A549 treated with Mapracorat at 1 μM for 4 hours (cell line): Measurements from ENCODE around the gene NLRX1. TPM values are rescaled to one million over a fixed set of nuclear protein-coding genes. Genes with fewer than 3 reads are reported as not detected.

ENCODE experiments used
- total RNA-seq: library from RNA; stranded (reverse); fragments of 200-300 nt; extraction: Qiagen RNA extraction; gene quantifications from 5 replicates; pipeline ENCODE4 v1.2.3, GENCODE V29; 2022

NLRX1 gene, protein sequence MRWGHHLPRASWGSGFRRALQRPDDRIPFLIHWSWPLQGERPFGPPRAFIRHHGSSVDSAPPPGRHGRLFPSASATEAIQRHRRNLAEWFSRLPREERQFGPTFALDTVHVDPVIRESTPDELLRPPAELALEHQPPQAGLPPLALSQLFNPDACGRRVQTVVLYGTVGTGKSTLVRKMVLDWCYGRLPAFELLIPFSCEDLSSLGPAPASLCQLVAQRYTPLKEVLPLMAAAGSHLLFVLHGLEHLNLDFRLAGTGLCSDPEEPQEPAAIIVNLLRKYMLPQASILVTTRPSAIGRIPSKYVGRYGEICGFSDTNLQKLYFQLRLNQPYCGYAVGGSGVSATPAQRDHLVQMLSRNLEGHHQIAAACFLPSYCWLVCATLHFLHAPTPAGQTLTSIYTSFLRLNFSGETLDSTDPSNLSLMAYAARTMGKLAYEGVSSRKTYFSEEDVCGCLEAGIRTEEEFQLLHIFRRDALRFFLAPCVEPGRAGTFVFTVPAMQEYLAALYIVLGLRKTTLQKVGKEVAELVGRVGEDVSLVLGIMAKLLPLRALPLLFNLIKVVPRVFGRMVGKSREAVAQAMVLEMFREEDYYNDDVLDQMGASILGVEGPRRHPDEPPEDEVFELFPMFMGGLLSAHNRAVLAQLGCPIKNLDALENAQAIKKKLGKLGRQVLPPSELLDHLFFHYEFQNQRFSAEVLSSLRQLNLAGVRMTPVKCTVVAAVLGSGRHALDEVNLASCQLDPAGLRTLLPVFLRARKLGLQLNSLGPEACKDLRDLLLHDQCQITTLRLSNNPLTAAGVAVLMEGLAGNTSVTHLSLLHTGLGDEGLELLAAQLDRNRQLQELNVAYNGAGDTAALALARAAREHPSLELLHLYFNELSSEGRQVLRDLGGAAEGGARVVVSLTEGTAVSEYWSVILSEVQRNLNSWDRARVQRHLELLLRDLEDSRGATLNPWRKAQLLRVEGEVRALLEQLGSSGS
- total RNA-seq = 7.5 to 11.4 TPM (median 10.3 TPM) in 5 replicates

DNA sequence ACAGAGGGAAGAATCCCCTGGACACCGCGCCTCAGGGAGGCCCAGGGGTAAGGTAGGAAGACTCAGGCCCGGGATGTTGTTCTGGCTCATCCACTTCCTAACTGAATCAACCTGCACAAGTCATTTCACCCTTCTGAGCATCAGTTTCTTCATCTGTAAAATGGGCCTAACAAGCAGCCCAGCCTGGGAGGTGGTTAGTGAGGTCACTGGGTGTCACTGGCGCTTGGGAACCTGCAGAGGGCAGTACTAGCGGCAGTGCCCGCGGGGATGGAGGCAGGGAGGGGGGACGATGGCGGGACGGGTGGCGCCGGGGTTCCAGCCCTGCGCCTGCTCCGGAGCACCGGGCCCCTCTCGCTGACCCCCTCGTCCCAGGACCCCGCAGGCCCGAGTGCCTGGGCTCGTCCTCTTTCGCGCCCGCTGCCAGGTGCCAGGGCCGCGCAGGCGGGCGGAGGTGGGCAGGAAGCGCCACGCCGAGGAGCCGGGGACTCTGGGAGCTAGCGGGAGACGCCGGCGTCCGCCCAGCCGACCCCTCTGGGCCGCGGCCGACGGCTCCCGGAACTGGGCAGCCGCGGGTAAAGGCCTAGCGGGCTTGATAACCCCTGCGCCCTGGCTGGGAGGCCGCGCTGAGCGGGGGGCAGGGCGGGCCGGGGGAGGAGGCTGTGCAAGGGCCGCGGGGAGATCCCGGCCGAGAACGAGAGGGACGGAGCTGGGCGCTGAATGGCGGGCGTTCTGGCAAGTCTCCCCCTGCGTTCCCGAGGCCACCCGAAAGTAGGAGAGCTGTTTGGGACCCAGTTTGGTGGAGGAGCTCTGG, at the start of gene NLRX1:
Gene NLRX1 (plus strand): TSS at position 255 of the 811 bp plus-strand sequence. CDS start 2,679 bp downstream, outside the sequence.

DNA sequence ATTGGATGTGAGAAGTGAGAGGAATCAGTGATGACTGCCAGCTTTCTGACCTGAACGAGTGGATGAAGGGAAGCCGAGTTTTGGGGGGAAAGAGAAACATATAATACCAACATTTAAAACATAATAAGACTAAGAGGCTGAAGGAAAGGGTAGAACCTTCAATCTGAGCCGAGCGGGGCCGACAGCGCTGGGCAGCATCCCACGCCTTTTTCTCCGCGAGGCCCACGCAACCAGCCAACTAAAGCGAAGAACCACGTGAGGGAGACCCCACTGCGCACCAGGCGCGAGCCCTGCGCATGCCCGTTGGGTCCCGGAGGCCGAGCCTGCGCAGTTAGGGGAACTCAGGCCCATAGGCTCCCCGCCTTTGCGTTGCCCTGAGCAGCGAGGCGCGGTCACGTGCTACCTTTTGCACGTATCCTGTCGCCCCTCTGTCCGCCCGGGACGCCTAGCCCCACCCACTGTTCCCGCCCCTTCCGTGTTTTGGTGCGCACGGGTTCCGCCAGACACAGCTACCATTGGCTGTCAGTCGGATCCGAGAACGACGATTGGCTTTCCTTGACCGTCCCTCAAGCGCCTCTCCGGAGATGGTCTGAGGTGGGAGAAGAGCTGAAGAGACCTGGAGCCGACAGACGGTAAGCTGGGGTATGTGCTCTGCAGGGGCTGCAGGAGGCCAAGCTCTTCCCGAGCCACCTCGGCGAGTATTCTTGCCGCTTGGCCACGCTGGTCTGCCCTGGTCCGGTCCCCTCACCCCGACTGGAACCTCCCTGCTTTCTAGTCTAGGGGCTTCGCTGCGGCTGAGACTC, 47.3 kb upstream of the NLRX1 start, which contains the start of gene HINFP:
Gene HINFP (plus strand): TSS at position 573 of the 803 bp plus-strand sequence. CDS start 5,365 bp downstream, outside the sequence.

DNA sequence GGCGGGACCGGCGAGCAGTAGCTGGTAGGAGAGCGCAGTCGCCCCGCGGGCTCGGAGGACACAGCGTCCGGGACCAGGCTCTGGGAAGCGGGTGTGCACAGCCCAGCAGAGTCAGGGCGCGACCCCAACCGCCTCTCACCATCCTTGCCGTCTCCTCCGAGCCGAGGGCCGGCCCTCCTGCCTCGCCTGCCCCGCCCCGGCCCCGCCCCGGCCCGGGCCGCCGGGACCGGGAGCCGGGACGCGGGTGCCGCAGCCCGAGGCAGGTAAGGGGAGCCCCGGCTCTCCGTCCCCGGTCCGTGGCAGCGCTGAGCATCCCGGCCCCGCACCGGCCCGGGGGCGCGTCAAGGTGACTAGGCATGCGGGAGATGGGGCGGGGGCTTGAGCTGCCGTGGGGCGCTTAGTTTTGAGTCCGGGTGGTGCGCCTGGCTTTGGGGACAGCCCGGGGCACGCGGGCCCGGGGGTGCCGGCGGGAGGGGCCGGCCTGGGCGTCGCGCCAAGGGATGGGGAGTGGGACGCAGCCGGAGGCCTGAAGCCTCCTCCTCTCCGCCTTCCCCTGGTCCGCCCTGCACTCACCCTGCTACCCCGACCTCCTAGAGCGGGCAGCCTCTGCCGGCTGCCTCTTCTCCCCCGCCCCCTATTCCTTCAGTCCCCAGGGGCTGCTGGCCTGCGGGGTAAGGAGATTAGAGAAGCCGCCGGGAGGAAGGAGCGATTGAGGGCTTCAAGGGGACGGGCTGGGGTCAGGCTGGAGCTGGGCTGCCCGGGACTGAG, 19.3 kb upstream of the NLRX1 start, which contains the start of gene ABCG4:
Gene ABCG4 (plus strand): TSS at position 35 of the 768 bp plus-strand sequence. CDS start 914 bp downstream, outside the sequence.

DNA sequence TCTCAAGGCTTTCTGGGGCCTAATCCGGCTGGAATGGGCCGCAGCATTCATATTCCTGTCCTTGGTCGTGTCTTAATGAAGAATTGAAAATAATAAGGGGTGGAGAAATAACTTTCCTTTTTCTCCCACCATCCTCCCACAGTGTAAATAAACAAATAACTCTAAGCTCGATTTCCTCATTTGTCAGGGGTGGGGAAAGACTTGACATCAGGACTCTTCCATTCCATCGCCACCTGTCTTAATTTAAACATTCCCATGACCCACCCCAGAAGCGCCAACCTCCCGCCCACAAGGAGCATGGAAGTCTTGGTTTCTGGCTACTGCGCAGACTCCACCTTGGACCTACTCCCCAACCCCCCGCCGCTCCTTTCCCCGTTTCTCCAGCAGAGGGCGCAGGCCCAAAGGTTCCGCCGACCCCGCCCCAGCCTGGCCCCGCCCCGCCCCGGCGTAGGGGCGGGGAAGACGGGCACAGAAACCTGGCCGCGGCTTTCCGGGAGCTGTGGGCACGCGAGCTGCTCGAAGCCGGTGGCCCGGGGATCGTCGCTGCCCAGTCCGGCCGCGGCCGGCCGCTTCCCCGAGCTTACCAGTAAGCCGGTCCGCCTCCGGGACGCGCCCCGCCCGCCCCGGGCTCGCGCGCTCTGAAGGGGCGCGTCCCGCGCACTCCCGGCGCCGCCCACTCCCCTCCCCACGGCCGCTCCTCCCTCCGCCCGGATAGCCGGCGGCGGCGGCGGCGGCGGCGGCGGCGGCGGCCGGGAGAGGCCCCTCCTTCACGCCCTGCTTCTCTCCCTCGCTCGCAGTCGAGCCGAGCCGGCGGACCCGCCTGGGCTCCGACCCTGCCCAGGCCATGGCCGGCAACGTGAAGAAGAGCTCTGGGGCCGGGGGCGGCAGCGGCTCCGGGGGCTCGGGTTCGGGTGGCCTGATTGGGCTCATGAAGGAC, 37.3 kb downstream of the NLRX1 start, which contains the start of gene CBL:
Gene CBL (plus strand): TSS at position 766 of the 937 bp plus-strand sequence. CDS start 79 bp downstream, at position 845.

Other genes starting within 250 kb of the NLRX1 start
- gene BCL9L, start 242.8 kb upstream of the NLRX1 start, total RNA-seq = 99.5 to 240 TPM (median 201 TPM) in 5 replicates
- gene UPK2, start 212.4 kb upstream of the NLRX1 start, total RNA-seq = 0.39 to 1.2 TPM (median 0.98 TPM) in 5 replicates
- gene FOXR1, start 197.0 kb upstream of the NLRX1 start, total RNA-seq = not detected in 5 replicates
- gene CENATAC, start 170.6 kb upstream of the NLRX1 start, total RNA-seq = 9.4 to 17.1 TPM (median 14.2 TPM) in 5 replicates
- 785 to 1,034 TPM (median 805 TPM) in 5 replicates for gene RPS25, start 150.4 kb upstream of the NLRX1 start, total RNA-seq
- 56.5 to 66.9 TPM (median 60.0 TPM) in 5 replicates for gene TRAPPC4, start 150.0 kb upstream of the NLRX1 start, total RNA-seq
- 10.1 to 12.2 TPM (median 11.8 TPM) in 5 replicates for gene SLC37A4, start 137.8 kb upstream of the NLRX1 start, total RNA-seq
- gene HYOU1, start 111.5 kb upstream of the NLRX1 start, total RNA-seq = 39.3 to 49.3 TPM (median 46.7 TPM) in 5 replicates
- 9.7 to 13.8 TPM (median 11.7 TPM) in 5 replicates for gene VPS11, start 100.9 kb upstream of the NLRX1 start, total RNA-seq
- gene HMBS, start 83.8 kb upstream of the NLRX1 start, total RNA-seq = 45.6 to 51.4 TPM (median 49.7 TPM) in 5 replicates
- 31.6 to 43.9 TPM (median 36.0 TPM) in 5 replicates for gene DPAGT1, start 66.9 kb upstream of the NLRX1 start, total RNA-seq
- 3.9 to 6.3 TPM (median 5.4 TPM) in 5 replicates for gene C2CD2L, start 61.4 kb upstream of the NLRX1 start, total RNA-seq
- gene HINFP, start 47.1 kb upstream of the NLRX1 start, total RNA-seq = 8.2 to 9.5 TPM (median 9.2 TPM) in 5 replicates
- 0.16 to 0.50 TPM (median 0.34 TPM) in 5 replicates for gene ABCG4, start 19.7 kb upstream of the NLRX1 start, total RNA-seq
- gene NHERF4, start 16.8 kb downstream of the NLRX1 start, total RNA-seq = 0.13 to 0.52 TPM (median 0.24 TPM) in 3 of 5 replicates, not detected in the others
- gene CBL, start 37.6 kb downstream of the NLRX1 start, total RNA-seq = 5.9 to 9.0 TPM (median 7.2 TPM) in 5 replicates
- 9.2 to 14.8 TPM (median 10.5 TPM) in 5 replicates for gene MCAM, start 148.4 kb downstream of the NLRX1 start, total RNA-seq
- gene RNF26, start 165.8 kb downstream of the NLRX1 start, total RNA-seq = 29.2 to 36.7 TPM (median 35.2 TPM) in 5 replicates
- gene C1QTNF5, start 172.2 kb downstream of the NLRX1 start, total RNA-seq = not detected in 5 replicates
- gene MFRP, start 178.0 kb downstream of the NLRX1 start, total RNA-seq = not detected in 5 replicates
- 0.72 to 1.3 TPM (median 1.1 TPM) in 5 replicates for gene USP2, start 213.0 kb downstream of the NLRX1 start, total RNA-seq